Endodermal cell (in vitro differentiated cells): Measurements from ENCODE around the gene WSCD2. TPM values are rescaled to one million over a fixed set of nuclear protein-coding genes. Genes with fewer than 3 reads are reported as not detected.

Experiments used
- DNase-seq: peaks from one replicate; pipeline ENCODE4 v3.0.0-alpha.2; 2017
- H3K27ac ChIP-seq: 2 replicates; pipeline ENCODE4 v1.5.1; 2013; ENCODE audit warnings: mild to moderate bottlenecking, low read depth, low read length, moderate library complexity
- H3K27me3 ChIP-seq: 2 replicates; pipeline ENCODE4 v1.6.1; 2013; ENCODE audit warnings: mild to moderate bottlenecking, low read length, moderate library complexity; ENCODE audit not compliant: insufficient read depth, control insufficient read depth, poor library complexity, severe bottlenecking
- H3K36me3 ChIP-seq: 2 replicates; pipeline ENCODE4 v1.7.0; 2013; ENCODE audit warnings: mild to moderate bottlenecking, low read length, moderate library complexity; ENCODE audit not compliant: control insufficient read depth, insufficient read depth
- H3K4me1 ChIP-seq: one replicate; pipeline ENCODE4 v1.7.0; 2013; ENCODE audit warnings: low read length; ENCODE audit not compliant: control insufficient read depth, insufficient read depth
- H3K4me3 ChIP-seq: 2 replicates; pipeline ENCODE4 v1.5.1; 2013; ENCODE audit warnings: mild to moderate bottlenecking, low read length, moderate library complexity
- H3K9ac ChIP-seq: 2 replicates; pipeline ENCODE4 v1.6.1; 2013; ENCODE audit warnings: mild to moderate bottlenecking, low read length, moderate library complexity; ENCODE audit not compliant: poor library complexity, severe bottlenecking; ENCODE audit errors: extremely low read depth
- H3K9me3 ChIP-seq: 2 replicates; pipeline ENCODE4 v1.6.1; 2013; ENCODE audit warnings: mild to moderate bottlenecking, low read length, moderate library complexity; ENCODE audit not compliant: control insufficient read depth
- H3K27ac Mint-ChIP-seq: 2 replicates; pipeline ENCODE4 v1.8.0; 2020; ENCODE audit warnings: mixed read lengths
- H3K27me3 Mint-ChIP-seq: 2 replicates; pipeline ENCODE4 v1.8.0; 2021; ENCODE audit warnings: mild to moderate bottlenecking, mixed read lengths; ENCODE audit not compliant: insufficient read depth
- H3K36me3 Mint-ChIP-seq: 2 replicates; pipeline ENCODE4 v1.8.0; 2020; ENCODE audit warnings: low read depth, mixed read lengths
- H3K4me1 Mint-ChIP-seq: 2 replicates; pipeline ENCODE4 v1.8.0; 2020; ENCODE audit warnings: mixed read lengths
- H3K4me3 Mint-ChIP-seq: 2 replicates; pipeline ENCODE4 v1.8.0; 2020; ENCODE audit warnings: mild to moderate bottlenecking, moderate library complexity, mixed read lengths
- H3K9me3 Mint-ChIP-seq: 2 replicates; pipeline ENCODE4 v1.8.0; 2020; ENCODE audit warnings: mild to moderate bottlenecking, mixed read lengths
- CTCF ChIP-seq: fragments of 200-600 bp; sonication (generic); conservative IDR thresholded peaks from 2 replicates; pipeline ENCODE4 v1.5.0; 2021; ENCODE audit warnings: antibody characterized with exemption, mild to moderate bottlenecking
- WGBS, 2 experiments: methylation state at CpG; one replicate each; pipeline versions ENCODE4 v1.1.5 to v1.1.7; 2013; ENCODE audit warnings: missing lambda C conversion rate in 2 of 2, mixed read lengths in 1 of 2; ENCODE audit not compliant: insufficient coverage in 1 of 2, insufficient read length in 1 of 2; 5-methylcytosine and 5-hydroxymethylcytosine counted together
- total RNA-seq, 2 donors: library from RNA; stranded (reverse); fragmentation: NEBNext Ultra II Directional in 1 of 2; extraction: Animal tissue kit (Norgen Biotek cat#: 25700) in 1 of 2; gene quantifications; 2 replicates in 1 of 2; 3 replicates in 1 of 2; pipeline ENCODE4 v1.2.1, GENCODE V29; 2021

Gene WSCD2
- total RNA-seq, 2 donors from 2014 or later = 0.80 to 1.3 TPM

GRCh38 chr12:108207791-108208730 is 79.0 kb downstream of the WSCD2 start:
- Mint-ChIP-seq H3K9me3 (peaks cover 39% of the 10 kb centered on the region), H3K27ac (peak overlapping the region; percentile 44), H3K27me3 (peaks cover 4% of the 10 kb centered on the region), H3K4me3 (no peak overlapping the region), H3K4me1 (peaks cover 21% of the 10 kb centered on the region), H3K36me3 (no peaks in the 10 kb centered on the region)
- Histone ChIP-seq H3K9me3 (peaks cover 32% of the 10 kb centered on the region), H3K9ac (no peak overlapping the region), H3K36me3 (no peaks in the 10 kb centered on the region), H3K4me1 (peaks cover 12% of the 10 kb centered on the region), H3K27me3 (no peaks in the 10 kb centered on the region), H3K4me3 (peak overlapping the region; percentile 60), H3K27ac (no peak overlapping the region)
- WGBS, 2 experiments = 24 to 44% methylated on average over 3 of the region's 3 CpGs
- peak; percentile 92 for DNase-seq
- no peak for TF ChIP-seq CTCF

GRCh38 chr12:108210001-108210400 is 80.9 kb downstream of the WSCD2 start:
- TF ChIP-seq CTCF = no peak
- Histone ChIP-seq H3K9me3 (peaks cover 22% of the 10 kb centered on the region), H3K27me3 (no peaks in the 10 kb centered on the region), H3K36me3 (no peaks in the 10 kb centered on the region), H3K27ac (no peak overlapping the region), H3K4me1 (peaks cover 6% of the 10 kb centered on the region), H3K9ac (no peak overlapping the region), H3K4me3 (no peak overlapping the region)
- H3K4me1 Mint-ChIP-seq = peaks cover 15% of the 10 kb centered on the region
- H3K36me3 Mint-ChIP-seq = no peaks in the 10 kb centered on the region
- H3K4me3 Mint-ChIP-seq = no peak overlapping the region
- 93 to 97% methylated on average over 11 to 22 of the region's 22 CpGs for WGBS, 2 experiments
- H3K27me3 Mint-ChIP-seq = peaks cover 8% of the 10 kb centered on the region
- H3K9me3 Mint-ChIP-seq = peaks cover 29% of the 10 kb centered on the region
- DNase-seq = no peak
- no peak overlapping the region for H3K27ac Mint-ChIP-seq

DNA sequence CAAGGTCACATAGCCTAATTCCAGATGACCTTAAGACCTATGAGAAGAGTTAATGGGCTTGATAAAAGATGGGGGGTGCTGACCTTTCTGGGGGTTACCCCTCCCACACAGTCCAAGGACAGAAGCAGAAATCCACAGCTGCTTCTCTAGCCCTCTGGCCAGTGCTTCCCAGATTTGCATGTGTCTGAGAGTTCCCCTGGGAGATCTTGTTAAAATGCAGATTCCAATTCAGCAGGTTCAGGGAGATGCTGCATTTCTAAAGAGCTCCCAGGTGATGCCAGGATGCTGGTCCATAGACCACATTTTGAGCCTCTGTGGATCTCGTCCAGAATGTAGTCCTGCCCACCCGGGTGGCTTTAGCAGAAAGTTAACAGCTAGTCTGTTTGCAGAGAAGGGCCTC is 82.1 kb downstream of the WSCD2 start:
- Histone ChIP-seq H3K9ac (no peak overlapping the region), H3K4me1 (no peaks in the 10 kb centered on the region), H3K27me3 (no peaks in the 10 kb centered on the region), H3K36me3 (no peaks in the 10 kb centered on the region), H3K9me3 (peaks cover 22% of the 10 kb centered on the region), H3K4me3 (no peak overlapping the region), H3K27ac (no peak overlapping the region)
- no peak for TF ChIP-seq CTCF
- peaks cover 8% of the 10 kb centered on the region for H3K27me3 Mint-ChIP-seq
- peaks cover 15% of the 10 kb centered on the region for H3K4me1 Mint-ChIP-seq
- WGBS, 2 experiments = 69 to 80% methylated on average over 1 to 2 of the region's 2 CpGs
- no peak overlapping the region for H3K4me3 Mint-ChIP-seq
- no peaks in the 10 kb centered on the region for H3K36me3 Mint-ChIP-seq
- no peak for DNase-seq
- peaks cover 28% of the 10 kb centered on the region for H3K9me3 Mint-ChIP-seq
- no peak overlapping the region for H3K27ac Mint-ChIP-seq
